ENCODE data around the gene VPS13D.

Gene VPS13D

GRCh38 chr1:12405325-12406210 lies 175.7 kb downstream of the VPS13D start:
- no peak overlapping the region for H3K9ac ChIP-seq (ENCODE audit: low read length)
- H3K9me3 ChIP-seq (ENCODE audit: low read length) = no peaks in the 10 kb centered on the region
- no peaks in the 10 kb centered on the region for H3K27me3 ChIP-seq (ENCODE audit: control insufficient read depth in 1 of 2, insufficient read depth in 2 of 2, low read length in 2 of 2)
- no peak overlapping the region for H3K27ac ChIP-seq (ENCODE audit: low read depth, low read length)
- H3K4me1 ChIP-seq (ENCODE audit: insufficient read depth, low read length) = peaks cover 56% of the 10 kb centered on the region
- H3K36me3 ChIP-seq (ENCODE audit: insufficient read depth, low read length) = peaks cover 31% of the 10 kb centered on the region
- H3K4me3 ChIP-seq (ENCODE audit: low read depth in 1 of 2, low read length in 2 of 2) = no peak overlapping the region

GRCh38 chr1:12406211-12407021 lies 176.6 kb downstream of the VPS13D start:
- no peak overlapping the region for H3K9ac ChIP-seq (ENCODE audit: low read length)
- H3K27me3 ChIP-seq (ENCODE audit: control insufficient read depth in 1 of 2, insufficient read depth in 2 of 2, low read length in 2 of 2) = no peaks in the 10 kb centered on the region
- H3K4me1 ChIP-seq (ENCODE audit: insufficient read depth, low read length) = peaks cover 55% of the 10 kb centered on the region
- H3K27ac ChIP-seq (ENCODE audit: low read depth, low read length) = peak overlapping the region; percentile 46
- H3K36me3 ChIP-seq (ENCODE audit: insufficient read depth, low read length) = peaks cover 30% of the 10 kb centered on the region
- no peaks in the 10 kb centered on the region for H3K9me3 ChIP-seq (ENCODE audit: low read length)
- H3K4me3 ChIP-seq (ENCODE audit: low read depth in 1 of 2, low read length in 2 of 2) = no peak overlapping the region

- Histone ChIP-seq H3K9ac (ENCODE audit: low read length) (no peak overlapping the region), H3K4me1 (ENCODE audit: insufficient read depth, low read length) (peaks cover 47% of the 10 kb centered on the region)
Measured at GRCh38 chr1:12407050-12407961, 177.5 kb downstream of the VPS13D start.

GRCh38 chr1:12407962-12408454 lies 178.2 kb downstream of the VPS13D start:
- Histone ChIP-seq H3K27ac (ENCODE audit: low read depth, low read length) (peak overlapping the region; percentile 27), H3K9me3 (ENCODE audit: low read length) (no peaks in the 10 kb centered on the region), H3K36me3 (ENCODE audit: insufficient read depth, low read length) (peaks cover 24% of the 10 kb centered on the region), H3K27me3 (ENCODE audit: control insufficient read depth in 1 of 2, insufficient read depth in 2 of 2, low read length in 2 of 2) (no peaks in the 10 kb centered on the region), H3K4me1 (ENCODE audit: insufficient read depth, low read length) (peaks cover 47% of the 10 kb centered on the region), H3K9ac (ENCODE audit: low read length) (no peak overlapping the region), H3K4me3 (ENCODE audit: low read depth in 1 of 2, low read length in 2 of 2) (no peak overlapping the region)

More at GRCh38 chr1:12407050-12407961, 177.5 kb downstream of the VPS13D start:
- H3K4me3 ChIP-seq (ENCODE audit: low read depth in 1 of 2, low read length in 2 of 2) = no peak overlapping the region
- peaks cover 26% of the 10 kb centered on the region for H3K36me3 ChIP-seq (ENCODE audit: insufficient read depth, low read length)
- H3K27ac ChIP-seq (ENCODE audit: low read depth, low read length) = peak overlapping the region; percentile 27
- H3K9me3 ChIP-seq (ENCODE audit: low read length) = no peaks in the 10 kb centered on the region
- H3K27me3 ChIP-seq (ENCODE audit: control insufficient read depth in 1 of 2, insufficient read depth in 2 of 2, low read length in 2 of 2) = no peaks in the 10 kb centered on the region

- Histone ChIP-seq H3K27ac (ENCODE audit: low read depth, low read length) (no peak overlapping the region), H3K36me3 (ENCODE audit: insufficient read depth, low read length) (peaks cover 17% of the 10 kb centered on the region), H3K27me3 (ENCODE audit: control insufficient read depth in 1 of 2, insufficient read depth in 2 of 2, low read length in 2 of 2) (no peaks in the 10 kb centered on the region), H3K4me3 (ENCODE audit: low read depth in 1 of 2, low read length in 2 of 2) (no peak overlapping the region), H3K4me1 (ENCODE audit: insufficient read depth, low read length) (peaks cover 47% of the 10 kb centered on the region), H3K9ac (ENCODE audit: low read length) (no peak overlapping the region), H3K9me3 (ENCODE audit: low read length) (no peaks in the 10 kb centered on the region)
Measured at GRCh38 chr1:12408662-12409061, 178.8 kb downstream of the VPS13D start.

- Histone ChIP-seq H3K27ac (ENCODE audit: low read depth, low read length) (no peak overlapping the region), H3K36me3 (ENCODE audit: insufficient read depth, low read length) (peaks cover 7% of the 10 kb centered on the region), H3K4me1 (ENCODE audit: insufficient read depth, low read length) (peaks cover 47% of the 10 kb centered on the region)
Measured at GRCh38 chr1:12409681-12410080, 179.9 kb downstream of the VPS13D start.

GRCh38 chr1:12410351-12410750 lies 180.5 kb downstream of the VPS13D start:
- Histone ChIP-seq H3K36me3 (ENCODE audit: insufficient read depth, low read length) (peaks cover 6% of the 10 kb centered on the region), H3K27me3 (ENCODE audit: control insufficient read depth in 1 of 2, insufficient read depth in 2 of 2, low read length in 2 of 2) (no peaks in the 10 kb centered on the region), H3K9ac (ENCODE audit: low read length) (no peak overlapping the region), H3K27ac (ENCODE audit: low read depth, low read length) (no peak overlapping the region), H3K4me3 (ENCODE audit: low read depth in 1 of 2, low read length in 2 of 2) (no peak overlapping the region), H3K9me3 (ENCODE audit: low read length) (no peaks in the 10 kb centered on the region), H3K4me1 (ENCODE audit: insufficient read depth, low read length) (peaks cover 45% of the 10 kb centered on the region)

More at GRCh38 chr1:12409681-12410080, 179.9 kb downstream of the VPS13D start:
- H3K9ac ChIP-seq (ENCODE audit: low read length) = no peak overlapping the region
- no peaks in the 10 kb centered on the region for H3K9me3 ChIP-seq (ENCODE audit: low read length)
- H3K4me3 ChIP-seq (ENCODE audit: low read depth in 1 of 2, low read length in 2 of 2) = no peak overlapping the region
- H3K27me3 ChIP-seq (ENCODE audit: control insufficient read depth in 1 of 2, insufficient read depth in 2 of 2, low read length in 2 of 2) = no peaks in the 10 kb centered on the region

- H3K27me3 ChIP-seq (ENCODE audit: control insufficient read depth in 1 of 2, insufficient read depth in 2 of 2, low read length in 2 of 2) = no peaks in the 10 kb centered on the region
- H3K36me3 ChIP-seq (ENCODE audit: insufficient read depth, low read length) = peaks cover 6% of the 10 kb centered on the region
- peaks cover 37% of the 10 kb centered on the region for H3K4me1 ChIP-seq (ENCODE audit: insufficient read depth, low read length)
- no peak overlapping the region for H3K27ac ChIP-seq (ENCODE audit: low read depth, low read length)
- no peaks in the 10 kb centered on the region for H3K9me3 ChIP-seq (ENCODE audit: low read length)
- H3K4me3 ChIP-seq (ENCODE audit: low read depth in 1 of 2, low read length in 2 of 2) = no peak overlapping the region
- H3K9ac ChIP-seq (ENCODE audit: low read length) = no peak overlapping the region
Measured at GRCh38 chr1:12411098-12411497, 181.3 kb downstream of the VPS13D start.

GRCh38 chr1:12411747-12412146 lies 181.9 kb downstream of the VPS13D start:
- H3K27ac ChIP-seq (ENCODE audit: low read depth, low read length) = no peak overlapping the region
- H3K4me1 ChIP-seq (ENCODE audit: insufficient read depth, low read length) = peaks cover 31% of the 10 kb centered on the region
- no peak overlapping the region for H3K9ac ChIP-seq (ENCODE audit: low read length)
- H3K27me3 ChIP-seq (ENCODE audit: control insufficient read depth in 1 of 2, insufficient read depth in 2 of 2, low read length in 2 of 2) = no peaks in the 10 kb centered on the region
- no peaks in the 10 kb centered on the region for H3K9me3 ChIP-seq (ENCODE audit: low read length)
- peaks cover 10% of the 10 kb centered on the region for H3K36me3 ChIP-seq (ENCODE audit: insufficient read depth, low read length)
- H3K4me3 ChIP-seq (ENCODE audit: low read depth in 1 of 2, low read length in 2 of 2) = no peak overlapping the region

- H3K27me3 ChIP-seq (ENCODE audit: control insufficient read depth in 1 of 2, insufficient read depth in 2 of 2, low read length in 2 of 2) = no peaks in the 10 kb centered on the region
- no peaks in the 10 kb centered on the region for H3K9me3 ChIP-seq (ENCODE audit: low read length)
- H3K36me3 ChIP-seq (ENCODE audit: insufficient read depth, low read length) = peaks cover 17% of the 10 kb centered on the region
- H3K27ac ChIP-seq (ENCODE audit: low read depth, low read length) = no peak overlapping the region
- no peak overlapping the region for H3K4me3 ChIP-seq (ENCODE audit: low read depth in 1 of 2, low read length in 2 of 2)
- H3K9ac ChIP-seq (ENCODE audit: low read length) = no peak overlapping the region
- peaks cover 24% of the 10 kb centered on the region for H3K4me1 ChIP-seq (ENCODE audit: insufficient read depth, low read length)
Measured at GRCh38 chr1:12412439-12412838, 182.6 kb downstream of the VPS13D start.
